H1 (cell line): ENCODE data around the gene TBC1D3B. TPM values are rescaled to one million over a fixed set of nuclear protein-coding genes. Genes with fewer than 3 reads are reported as not detected.

ENCODE experiments used
- CTCF ChIA-PET: fragments of 300-600 bp; sonication (Branson Sonifier 250); formaldehyde crosslinking; loops from one replicate; lab custom pipeline; 2021; ENCODE audit not compliant: partially characterized antibody; lab: Charles Lee
- POLR2A ChIA-PET: fragments of 300-600 bp; sonication (Branson Sonifier 250); formaldehyde crosslinking; loops from one replicate; lab custom pipeline; 2021; ENCODE audit warnings: inconsistent platforms; ENCODE audit not compliant: partially characterized antibody; lab: Charles Lee
- DNase-seq, 2 experiments: peaks; one replicate each; pipeline versions ENCODE4 v3.0.0 to v3.0.0-alpha.2; 2010 to 2022; ENCODE audit warnings: low spot score in 2 of 2, low read depth in 1 of 2, mixed read lengths in 1 of 2
- FAIRE-seq: peaks from 2 replicates; lab custom pipeline; 2011; peaks lifted over from hg19 to GRCh38; lab: Jason Lieb, UNC
- H2AFZ ChIP-seq: 2 replicates; pipeline ENCODE4 v1.8.1; 2012; ENCODE audit warnings: low read length, inconsistent platforms
- H2AK5ac ChIP-seq: 2 replicates; pipeline ENCODE4 v1.6.1; 2013; ENCODE audit warnings: low read depth, low read length
- H2BK120ac ChIP-seq: replicated peaks from 2 replicates; pipeline ENCODE3; 2013; ENCODE audit warnings: low read depth, low read length, inconsistent platforms
- H2BK12ac ChIP-seq: 2 replicates; pipeline ENCODE4 v1.6.1; 2013; ENCODE audit warnings: low read depth, low read length
- H2BK15ac ChIP-seq: 2 replicates; pipeline ENCODE4 v1.6.1; 2013; ENCODE audit warnings: low read length
- H2BK20ac ChIP-seq: 2 replicates; pipeline ENCODE4 v1.6.1; 2013; ENCODE audit warnings: low read length
- H2BK5ac ChIP-seq: 2 replicates; pipeline ENCODE4 v1.6.1; 2013; ENCODE audit warnings: low read depth, low read length
- H3K14ac ChIP-seq: 2 replicates; pipeline ENCODE4 v1.6.1; 2013; ENCODE audit warnings: inconsistent platforms; ENCODE audit not compliant: insufficient read length
- H3K18ac ChIP-seq: 2 replicates; pipeline ENCODE4 v1.6.1; 2013; ENCODE audit warnings: low read length; ENCODE audit errors: extremely low read depth
- H3K23ac ChIP-seq: 2 replicates; pipeline ENCODE4 v1.6.1; 2013; ENCODE audit warnings: inconsistent platforms; ENCODE audit not compliant: insufficient read length
- H3K23me2 ChIP-seq: 2 replicates; pipeline ENCODE4 v1.6.1; 2013; ENCODE audit warnings: low read depth, low read length
- H3K27ac ChIP-seq: 2 replicates; pipeline ENCODE4 v1.6.1; 2011; ENCODE audit warnings: low read depth, low read length, inconsistent platforms
- H3K27me3 ChIP-seq, 4 experiments: replicated peaks in 1 of 4; 1 replicate in 1 of 4; 2 replicates in 3 of 4; pipeline versions ENCODE4 v1.6.1 to v1.8.1; 2011 to 2013; ENCODE audit warnings: low read length in 3 of 4, mild to moderate bottlenecking in 3 of 4, inconsistent platforms in 2 of 4, mixed read lengths in 2 of 4, moderate library complexity in 1 of 4; ENCODE audit not compliant: control insufficient read depth in 3 of 4, insufficient read depth in 3 of 4; ENCODE audit errors: extremely low read depth in 1 of 4
- H3K36me3 ChIP-seq, 4 experiments: 2 replicates each; pipeline versions ENCODE4 v1.6.1 to v1.8.1; 2011 to 2013; ENCODE audit warnings: mild to moderate bottlenecking in 4 of 4, low read length in 3 of 4, moderate library complexity in 2 of 4, control low read depth in 1 of 4, inconsistent platforms in 1 of 4; ENCODE audit not compliant: insufficient read depth in 4 of 4, control insufficient read depth in 2 of 4
- H3K4ac ChIP-seq: replicated peaks from 2 replicates; pipeline ENCODE3; 2013; ENCODE audit warnings: low read length, low read depth, mixed read lengths, inconsistent platforms; ENCODE audit not compliant: insufficient read length
- H3K4me1 ChIP-seq, 4 experiments: replicated peaks in 1 of 4; 1 replicate in 1 of 4; 2 replicates in 3 of 4; pipeline versions ENCODE4 v1.6.1 to v1.8.1; 2011 to 2013; ENCODE audit warnings: low read length in 3 of 4, inconsistent platforms in 2 of 4, mixed read lengths in 1 of 4; ENCODE audit not compliant: insufficient read depth in 4 of 4, control insufficient read depth in 3 of 4
- H3K4me2 ChIP-seq, 2 experiments: 2 replicates each; pipeline versions ENCODE4 v1.6.1 to v1.8.1; 2011 to 2013; ENCODE audit warnings: low read depth in 2 of 2, low read length in 2 of 2, control low read depth in 1 of 2, inconsistent platforms in 1 of 2, mild to moderate bottlenecking in 1 of 2; ENCODE audit not compliant: insufficient read depth in 1 of 2
- H3K4me3 ChIP-seq, 4 experiments: fragments of 200-600, 300-600 bp in 1 of 4; sonication (generic), shearing (Covaris generic), sonication (Bioruptor Twin) in 1 of 4; 2 replicates each; pipeline versions ENCODE4 v1.5.1 to v1.8.1; 2011 to 2016; ENCODE audit warnings: low read length in 4 of 4, low read depth in 3 of 4, control low read depth in 2 of 4, inconsistent platforms in 2 of 4, mild to moderate bottlenecking in 2 of 4, mixed read lengths in 1 of 4, moderate library complexity in 1 of 4; ENCODE audit not compliant: insufficient read depth in 2 of 4; ENCODE audit errors: extremely low read depth in 1 of 4
- H3K56ac ChIP-seq: replicated peaks from 2 replicates; pipeline ENCODE3; 2013; ENCODE audit warnings: low read depth, mild to moderate bottlenecking, mixed read lengths, low read length, inconsistent platforms; ENCODE audit not compliant: insufficient read length
- H3K79me1 ChIP-seq: 2 replicates; pipeline ENCODE4 v1.6.1; 2013; ENCODE audit warnings: low read depth, low read length, control low read depth
- H3K79me2 ChIP-seq, 2 experiments: 2 replicates each; pipeline versions ENCODE4 v1.6.1 to v1.8.1; 2012 to 2013; ENCODE audit warnings: low read length in 2 of 2, mild to moderate bottlenecking in 2 of 2, inconsistent platforms in 1 of 2; ENCODE audit not compliant: insufficient read depth in 2 of 2, control insufficient read depth in 1 of 2
- H3K9ac ChIP-seq, 4 experiments: replicated peaks in 1 of 4; 1 replicate in 1 of 4; 2 replicates in 3 of 4; pipeline versions ENCODE4 v1.6.1 to v1.8.1; 2011 to 2013; ENCODE audit warnings: low read depth in 3 of 4, low read length in 3 of 4, control low read depth in 2 of 4, mild to moderate bottlenecking in 2 of 4, moderate library complexity in 2 of 4, inconsistent platforms in 1 of 4; ENCODE audit errors: extremely low read depth in 1 of 4
- H3K9me3 ChIP-seq, 2 experiments: 2 replicates each; pipeline versions ENCODE4 v1.6.1 to v1.8.1; 2012 to 2013; ENCODE audit warnings: mild to moderate bottlenecking in 2 of 2, moderate library complexity in 2 of 2, control low read depth in 1 of 2, inconsistent platforms in 1 of 2, low read depth in 1 of 2, low read length in 1 of 2, mixed read lengths in 1 of 2; ENCODE audit not compliant: insufficient read depth in 2 of 2
- H4K20me1 ChIP-seq, 2 experiments: replicated peaks in 1 of 2; 2 replicates each; pipeline versions ENCODE3 to v1.8.1; 2011 to 2013; ENCODE audit warnings: inconsistent platforms in 2 of 2, low read length in 2 of 2, mild to moderate bottlenecking in 1 of 2; ENCODE audit not compliant: insufficient read depth in 2 of 2, control insufficient read depth in 1 of 2
- H4K5ac ChIP-seq: 2 replicates; pipeline ENCODE4 v1.6.1; 2013; ENCODE audit warnings: low read length, low read depth, mixed read lengths, inconsistent platforms; ENCODE audit not compliant: insufficient read length
- H4K8ac ChIP-seq: 2 replicates; pipeline ENCODE4 v1.8.0; 2013; ENCODE audit warnings: mild to moderate bottlenecking, moderate library complexity, low read length, inconsistent platforms; ENCODE audit not compliant: insufficient read depth; ENCODE audit errors: extremely low read depth
- H4K91ac ChIP-seq: replicated peaks from 2 replicates; pipeline ENCODE3; 2013; ENCODE audit warnings: low read length, mixed read lengths, inconsistent platforms; ENCODE audit not compliant: insufficient read length
- ASH2L ChIP-seq: fragments of 200-600, 300-600 bp; sonication (generic); IDR thresholded peaks from one replicate; pipeline ENCODE4 v1.7.1; 2017; ENCODE audit warnings: low read length
- GABPA ChIP-seq: IDR thresholded peaks from 2 replicates; pipeline ENCODE4 v1.6.1; 2011; ENCODE audit warnings: mild to moderate bottlenecking, low read length, moderate library complexity, borderline replicate concordance; ENCODE audit not compliant: insufficient read depth
- JUND ChIP-seq: IDR thresholded peaks from 2 replicates; pipeline ENCODE4 v1.6.1; 2011; ENCODE audit warnings: mild to moderate bottlenecking, improper control_type of control experiment, low read length
- KDM1A ChIP-seq: fragments of 200-600, 300-600 bp; sonication (generic); IDR thresholded peaks from 2 replicates; pipeline ENCODE4 v1.7.1; 2016; ENCODE audit warnings: mild to moderate bottlenecking, low read length, borderline replicate concordance
- MAFK ChIP-seq: IDR thresholded peaks from 2 replicates; pipeline ENCODE4 v1.6.1; 2012; ENCODE audit warnings: low read depth, mild to moderate bottlenecking, improper control_type of control experiment, low read length
- WGBS, 2 experiments: shearing (Covaris generic) in 1 of 2; methylation state at CpG; one replicate each; pipeline versions ENCODE4 v1.1.6 to v1.1.7; 2013 to 2015; ENCODE audit warnings: low lambda C conversion rate in 2 of 2, mixed read lengths in 2 of 2, inconsistent platforms in 1 of 2, low coverage in 1 of 2, missing lambda C conversion rate in 1 of 2; ENCODE audit not compliant: insufficient replicate concordance in 2 of 2, insufficient coverage in 1 of 2, insufficient read length in 1 of 2; ENCODE audit errors: extremely low coverage in 1 of 2, missing lambda C conversion rate in 1 of 2; 5-methylcytosine and 5-hydroxymethylcytosine counted together
- polyA plus RNA-seq, 7 experiments: library from polyadenylated mRNA; depleted of rRNA in 3 of 7; stranded (reverse) in 5 of 7; unstranded in 2 of 7; fragments of >200 nt in 5 of 7; fragments of 200-250 nt in 2 of 7; gene quantifications; 1 replicate in 5 of 7; 2 replicates in 1 of 7; 4 replicates in 1 of 7; pipeline versions ENCODE4 v1.2.1 to v1.2.3, GENCODE V29; 2011 to 2013; ENCODE audit warnings: missing spikeins in 2 of 7, mixed read lengths in 2 of 7
- total RNA-seq: library from RNA; stranded (reverse); fragmentation: NEBNext Ultra II Directional; extraction: Animal tissue kit (Norgen Biotek cat#: 25700); gene quantifications from 2 replicates; pipeline ENCODE4 v1.2.1, GENCODE V29; 2021
- TF ChIP-seq, protein P1 (sequence below): IDR thresholded peaks from 2 replicates; pipeline ENCODE4 v1.6.1; 2012; ENCODE audit warnings: low read length, inconsistent platforms

TBC1D3B gene
- total and polyA plus RNA-seq, 2 of the 8 experiments (the other 6 are each of a cell fraction or from before 2014, with no cell fraction given), result 0.54 to 6.2 TPM

DNA sequence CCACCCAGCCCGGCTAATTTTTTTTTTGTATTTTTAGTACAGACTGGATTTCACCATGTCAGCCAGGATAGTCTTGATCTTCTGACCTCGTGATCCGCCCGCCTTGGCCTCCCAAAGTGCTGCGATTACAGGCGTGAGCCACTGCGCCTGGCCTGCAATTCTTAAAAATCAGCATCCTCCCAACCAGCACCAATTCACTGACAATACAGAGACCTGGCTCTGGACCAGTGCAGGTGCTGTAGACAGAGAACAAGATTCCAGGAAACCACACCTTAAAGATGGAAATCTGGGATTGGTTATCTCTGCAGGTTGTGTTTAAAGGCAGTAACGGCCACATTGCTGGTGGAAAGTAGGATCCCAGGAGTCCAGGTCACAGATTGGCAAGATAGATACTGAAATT is 33.6 kb downstream of the TBC1D3B start:
- Histone ChIP-seq H3K18ac (no peak overlapping the region), H2BK20ac (no peak overlapping the region), H4K20me1 (no peaks in the 10 kb centered on the region), H3K9me3 (no peaks in the 10 kb centered on the region), H3K4ac (no peak overlapping the region), H3K4me1 (no peaks in the 10 kb centered on the region), H4K91ac (no peak overlapping the region), H3K27ac (no peak overlapping the region), H4K5ac (no peak overlapping the region), H3K23me2 (no peaks in the 10 kb centered on the region), H3K79me1 (no peaks in the 10 kb centered on the region), H2BK12ac (no peak overlapping the region), H2BK120ac (no peak overlapping the region), H3K36me3 (no peaks in the 10 kb centered on the region), H2BK15ac (no peak overlapping the region), H2AFZ (no peak overlapping the region), H3K27me3 (no peaks in the 10 kb centered on the region), H3K56ac (no peak overlapping the region), H3K4me3 (no peak overlapping the region), H2AK5ac (no peak overlapping the region), H3K79me2 (no peaks in the 10 kb centered on the region), H3K14ac (no peak overlapping the region), H3K4me2 (no peak overlapping the region), H4K8ac (no peak overlapping the region), H3K9ac (no peak overlapping the region), H2BK5ac (no peak overlapping the region), H3K23ac (no peak overlapping the region)
- no peak for DNase-seq
- no peak for FAIRE-seq
- ChIA-PET CTCF (interaction anchor here (0.8 to 0.9 kb wide), 2 partner anchors 130 to 161 kb away, joined by 3 read pairs; no protein-coding TSS in a partner anchor), POLR2A (no interaction called here)
- WGBS, 2 experiments, result 90% methylated on average over 8 of the region's 8 CpGs; no CpG with 5 or more reads in 1 of the 2 experiments
- TF ChIP-seq ASH2L, result no peak
- no peak for TF ChIP-seq MAFK
- no peak for TF ChIP-seq JUND
- TF ChIP-seq, protein P1, sequence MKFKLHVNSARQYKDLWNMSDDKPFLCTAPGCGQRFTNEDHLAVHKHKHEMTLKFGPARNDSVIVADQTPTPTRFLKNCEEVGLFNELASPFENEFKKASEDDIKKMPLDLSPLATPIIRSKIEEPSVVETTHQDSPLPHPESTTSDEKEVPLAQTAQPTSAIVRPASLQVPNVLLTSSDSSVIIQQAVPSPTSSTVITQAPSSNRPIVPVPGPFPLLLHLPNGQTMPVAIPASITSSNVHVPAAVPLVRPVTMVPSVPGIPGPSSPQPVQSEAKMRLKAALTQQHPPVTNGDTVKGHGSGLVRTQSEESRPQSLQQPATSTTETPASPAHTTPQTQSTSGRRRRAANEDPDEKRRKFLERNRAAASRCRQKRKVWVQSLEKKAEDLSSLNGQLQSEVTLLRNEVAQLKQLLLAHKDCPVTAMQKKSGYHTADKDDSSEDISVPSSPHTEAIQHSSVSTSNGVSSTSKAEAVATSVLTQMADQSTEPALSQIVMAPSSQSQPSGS, result no peak
- no peak for TF ChIP-seq KDM1A
- no peak for TF ChIP-seq GABPA
